ENCODE results near the gene PRPF31.

The PRPF31 gene

GRCh38 chr19:54105796-54106195 is 9.8 kb upstream of the PRPF31 start:
- TF ChIP-seq, protein P1, sequence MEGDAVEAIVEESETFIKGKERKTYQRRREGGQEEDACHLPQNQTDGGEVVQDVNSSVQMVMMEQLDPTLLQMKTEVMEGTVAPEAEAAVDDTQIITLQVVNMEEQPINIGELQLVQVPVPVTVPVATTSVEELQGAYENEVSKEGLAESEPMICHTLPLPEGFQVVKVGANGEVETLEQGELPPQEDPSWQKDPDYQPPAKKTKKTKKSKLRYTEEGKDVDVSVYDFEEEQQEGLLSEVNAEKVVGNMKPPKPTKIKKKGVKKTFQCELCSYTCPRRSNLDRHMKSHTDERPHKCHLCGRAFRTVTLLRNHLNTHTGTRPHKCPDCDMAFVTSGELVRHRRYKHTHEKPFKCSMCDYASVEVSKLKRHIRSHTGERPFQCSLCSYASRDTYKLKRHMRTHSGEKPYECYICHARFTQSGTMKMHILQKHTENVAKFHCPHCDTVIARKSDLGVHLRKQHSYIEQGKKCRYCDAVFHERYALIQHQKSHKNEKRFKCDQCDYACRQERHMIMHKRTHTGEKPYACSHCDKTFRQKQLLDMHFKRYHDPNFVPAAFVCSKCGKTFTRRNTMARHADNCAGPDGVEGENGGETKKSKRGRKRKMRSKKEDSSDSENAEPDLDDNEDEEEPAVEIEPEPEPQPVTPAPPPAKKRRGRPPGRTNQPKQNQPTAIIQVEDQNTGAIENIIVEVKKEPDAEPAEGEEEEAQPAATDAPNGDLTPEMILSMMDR (IDR thresholded peaks at IDR 0.05; ENCODE audit: low read depth, low read length) = no peak
- Histone ChIP-seq H3K4me3 (ENCODE audit: low read depth, low read length) (no peak overlapping the region), H3K27me3 (ENCODE audit: insufficient read depth, low read depth, severe bottlenecking) (no peaks in the 10 kb centered on the region), H3K27ac (no peak overlapping the region), H3K36me3 (peaks cover 44% of the 10 kb centered on the region), H3K9me3 (ENCODE audit: severe bottlenecking) (no peaks in the 10 kb centered on the region)
- no peak for DNase-seq

DNA sequence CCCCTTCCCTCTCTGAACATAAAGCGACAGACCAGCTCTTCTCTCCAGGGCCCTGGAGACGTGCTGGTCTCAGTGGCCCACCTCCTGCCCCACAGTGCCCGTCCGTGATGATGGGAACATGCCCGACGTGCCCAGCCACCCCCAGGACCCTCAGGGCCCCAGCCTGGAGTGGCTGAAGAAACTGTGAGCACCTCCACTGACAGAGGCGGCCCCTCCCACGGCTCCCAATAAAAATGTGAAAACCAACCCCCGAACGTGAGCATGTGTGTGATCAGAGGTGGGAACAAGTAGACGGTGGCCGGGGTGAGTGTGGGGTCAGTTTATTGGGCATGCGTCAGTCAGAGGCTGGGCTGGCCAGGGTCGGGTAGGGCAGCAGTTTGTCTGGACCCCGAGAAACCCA is 8.8 kb upstream of the PRPF31 start:
- DNase-seq = no peak
- peaks cover 48% of the 10 kb centered on the region for H3K36me3 ChIP-seq
- H3K4me3 ChIP-seq (ENCODE audit: low read depth, low read length) = no peak overlapping the region
- TF ChIP-seq, protein P1 (IDR thresholded peaks at IDR 0.05; ENCODE audit: low read depth, low read length) = no peak
- H3K9me3 ChIP-seq (ENCODE audit: severe bottlenecking) = no peaks in the 10 kb centered on the region
- no peak overlapping the region for H3K27ac ChIP-seq
- no peaks in the 10 kb centered on the region for H3K27me3 ChIP-seq (ENCODE audit: insufficient read depth, low read depth, severe bottlenecking)

DNA sequence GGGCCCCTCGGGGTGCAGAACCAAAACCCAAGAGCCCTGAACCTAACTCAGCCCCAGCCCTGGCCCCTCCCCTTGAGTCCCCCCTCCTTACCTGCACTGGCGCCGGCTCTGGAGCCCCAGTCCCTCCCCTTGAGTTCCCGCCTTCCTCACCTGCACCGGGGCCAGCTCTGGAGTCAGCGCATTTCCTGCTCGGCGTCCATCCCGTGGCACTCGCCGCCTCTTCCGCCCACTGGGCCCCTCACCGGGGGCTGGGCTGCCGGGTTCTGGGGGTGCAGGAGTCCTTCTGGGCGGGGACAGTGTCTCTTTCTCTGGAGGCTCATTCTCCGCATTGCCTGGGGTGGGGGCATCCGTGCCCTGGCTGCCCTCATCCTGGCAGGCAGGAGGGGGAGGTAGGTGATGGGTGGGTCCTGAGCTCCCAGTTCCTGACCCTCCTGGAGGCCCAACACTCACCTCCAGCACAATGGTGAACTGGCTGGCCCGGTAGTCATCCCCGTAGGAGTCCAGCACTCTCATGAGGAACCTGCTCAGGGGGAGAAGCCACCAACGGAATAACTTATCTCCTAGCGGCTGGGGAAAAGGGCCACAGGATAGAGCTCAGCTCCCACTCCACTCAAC is 7.6 kb upstream of the PRPF31 start:
- Histone ChIP-seq H3K27ac (no peak overlapping the region), H3K9me3 (ENCODE audit: severe bottlenecking) (no peaks in the 10 kb centered on the region), H3K4me3 (ENCODE audit: low read depth, low read length) (no peak overlapping the region), H3K27me3 (ENCODE audit: insufficient read depth, low read depth, severe bottlenecking) (no peaks in the 10 kb centered on the region), H3K36me3 (peaks cover 53% of the 10 kb centered on the region)
- DNase-seq = no peak
- TF ChIP-seq, protein P1 (IDR thresholded peaks at IDR 0.05; ENCODE audit: low read depth, low read length) = no peak

- peaks cover 56% of the 10 kb centered on the region for H3K36me3 ChIP-seq
- H3K27ac ChIP-seq = no peak overlapping the region
These were observed 7.1 kb upstream of the PRPF31 start for GRCh38 chr19:54108496-54108895.

GRCh38 chr19:54109651-54110050 is 5.9 kb upstream of the PRPF31 start:
- peaks cover 60% of the 10 kb centered on the region for H3K36me3 ChIP-seq
- H3K9me3 ChIP-seq (ENCODE audit: severe bottlenecking) = no peaks in the 10 kb centered on the region
- DNase-seq = no peak
- TF ChIP-seq, protein P1 (IDR thresholded peaks at IDR 0.05; ENCODE audit: low read depth, low read length) = no peak
- no peak overlapping the region for H3K27ac ChIP-seq
- no peak overlapping the region for H3K4me3 ChIP-seq (ENCODE audit: low read depth, low read length)
- no peaks in the 10 kb centered on the region for H3K27me3 ChIP-seq (ENCODE audit: insufficient read depth, low read depth, severe bottlenecking)

More at GRCh38 chr19:54108496-54108895, 7.1 kb upstream of the PRPF31 start:
- Histone ChIP-seq H3K9me3 (ENCODE audit: severe bottlenecking) (no peaks in the 10 kb centered on the region), H3K4me3 (ENCODE audit: low read depth, low read length) (no peak overlapping the region), H3K27me3 (ENCODE audit: insufficient read depth, low read depth, severe bottlenecking) (no peaks in the 10 kb centered on the region)
- no peak for DNase-seq
- TF ChIP-seq, protein P1 (IDR thresholded peaks at IDR 0.05; ENCODE audit: low read depth, low read length) = no peak
